ENCODE data around the gene TNP2.

- TF ChIP-seq, protein P1, sequence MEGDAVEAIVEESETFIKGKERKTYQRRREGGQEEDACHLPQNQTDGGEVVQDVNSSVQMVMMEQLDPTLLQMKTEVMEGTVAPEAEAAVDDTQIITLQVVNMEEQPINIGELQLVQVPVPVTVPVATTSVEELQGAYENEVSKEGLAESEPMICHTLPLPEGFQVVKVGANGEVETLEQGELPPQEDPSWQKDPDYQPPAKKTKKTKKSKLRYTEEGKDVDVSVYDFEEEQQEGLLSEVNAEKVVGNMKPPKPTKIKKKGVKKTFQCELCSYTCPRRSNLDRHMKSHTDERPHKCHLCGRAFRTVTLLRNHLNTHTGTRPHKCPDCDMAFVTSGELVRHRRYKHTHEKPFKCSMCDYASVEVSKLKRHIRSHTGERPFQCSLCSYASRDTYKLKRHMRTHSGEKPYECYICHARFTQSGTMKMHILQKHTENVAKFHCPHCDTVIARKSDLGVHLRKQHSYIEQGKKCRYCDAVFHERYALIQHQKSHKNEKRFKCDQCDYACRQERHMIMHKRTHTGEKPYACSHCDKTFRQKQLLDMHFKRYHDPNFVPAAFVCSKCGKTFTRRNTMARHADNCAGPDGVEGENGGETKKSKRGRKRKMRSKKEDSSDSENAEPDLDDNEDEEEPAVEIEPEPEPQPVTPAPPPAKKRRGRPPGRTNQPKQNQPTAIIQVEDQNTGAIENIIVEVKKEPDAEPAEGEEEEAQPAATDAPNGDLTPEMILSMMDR (IDR thresholded peaks at IDR 0.05; ENCODE audit: low read depth, low read length, poor library complexity, severe bottlenecking): no peak
- no peak for TF ChIP-seq EZH2phosphoT487 (IDR thresholded peaks at IDR 0.05; ENCODE audit: borderline replicate concordance, low read length)
These were observed 4.0 kb downstream of the TNP2 start for GRCh38 chr16:11265124-11265523.
